Spleen (tissue), 11 donors: ENCODE data around the gene FAM83F. TPM values are rescaled to one million over a fixed set of nuclear protein-coding genes. Genes with fewer than 3 reads are reported as not detected.
A peak's percentile ranks its signal among the peaks of the same experiment; 100 is the strongest.

Experiments used
- DNase-seq: peaks from one replicate; pipeline ENCODE4 v3.0.0-alpha.2; 2020
- H3K27ac ChIP-seq, 8 donors: fragments of 200-600 bp; sonication (generic) in 7 of 8; 1 replicate in 4 of 8; 2 replicates in 4 of 8; pipeline versions ENCODE4 v1.5.0 to v1.8.0; 2016 to 2021; ENCODE audit warnings: inconsistent platforms in 4 of 8, mild to moderate bottlenecking in 4 of 8, moderate library complexity in 1 of 8
- H3K27me3 ChIP-seq, 7 donors: fragments of 200-600 bp; sonication (generic) in 6 of 7; replicated peaks in 1 of 7; 1 replicate in 4 of 7; 2 replicates in 3 of 7; pipeline versions ENCODE4 v1.5.0 to v1.8.0; 2016 to 2021; ENCODE audit warnings: inconsistent platforms in 3 of 7, mild to moderate bottlenecking in 1 of 7
- H3K36me3 ChIP-seq, 6 donors: fragments of 200-600 bp; sonication (generic) in 5 of 6; 1 replicate in 4 of 6; 2 replicates in 2 of 6; pipeline versions ENCODE4 v1.5.0 to v1.8.0; 2016 to 2021; ENCODE audit warnings: inconsistent platforms in 2 of 6
- H3K4me1 ChIP-seq, 6 donors: fragments of 200-600 bp; sonication (generic) in 5 of 6; 1 replicate in 3 of 6; 2 replicates in 3 of 6; pipeline versions ENCODE4 v1.5.0 to v1.8.0; 2016 to 2021; ENCODE audit warnings: inconsistent platforms in 3 of 6
- H3K4me3 ChIP-seq, 8 donors: fragments of 200-600 bp; sonication (generic) in 7 of 8; 1 replicate in 4 of 8; 2 replicates in 4 of 8; pipeline versions ENCODE4 v1.5.0 to v1.8.0; 2016 to 2021; ENCODE audit warnings: inconsistent platforms in 4 of 8, mild to moderate bottlenecking in 4 of 8, moderate library complexity in 2 of 8
- H3K9me3 ChIP-seq, 8 donors: fragments of 200-600 bp; sonication (generic) in 7 of 8; 1 replicate in 4 of 8; 2 replicates in 4 of 8; pipeline versions ENCODE4 v1.5.0 to v1.8.0; 2016 to 2021; ENCODE audit warnings: inconsistent platforms in 4 of 8
- POLR2A ChIP-seq, 3 donors: fragments of 450-650 bp; IDR thresholded peaks; one replicate each; pipeline ENCODE4 v1.5.1; 2017; ENCODE audit warnings: antibody characterized with exemption in 3 of 3, mild to moderate bottlenecking in 1 of 3
- POLR2AphosphoS5 ChIP-seq, 3 donors: sonication (generic); formaldehyde crosslinking; IDR thresholded peaks; one replicate each; pipeline ENCODE4 v1.5.1; 2017; ENCODE audit warnings: antibody characterized with exemption in 3 of 3
- WGBS, 5 donors: extraction: QIAGEN DNeasy Blood & Tissue Kit in 3 of 5; methylation state at CpG; one replicate each; pipeline versions ENCODE4 v1.1.5 to v1.1.7; 2013 to 2018; 5-methylcytosine and 5-hydroxymethylcytosine counted together
- intact Hi-C: fragments of 100-400 bp; cut with DNase I; formaldehyde crosslinking; loops from one replicate; pipeline ENCODE4 v1.15.0; 2023; ENCODE audit warnings: low total_unique reads
- polyA plus RNA-seq, 3 donors: library from polyadenylated mRNA; stranded (reverse); fragments of 200-250 nt; gene quantifications; one replicate each; pipeline ENCODE4 v1.2.1, GENCODE V29; 2013
- total RNA-seq, 7 donors: library from RNA; depleted of rRNA in 3 of 7; stranded (reverse); fragments of >200 nt in 3 of 7; fragmentation: NEBNext Ultra II Directional in 4 of 7; extraction: Animal tissue kit (Norgen Biotek cat#: 25700) in 4 of 7; gene quantifications; one replicate each; pipeline versions ENCODE4 v1.1.0 to v1.2.1, GENCODE V29; 2016 to 2021
- TF ChIP-seq, protein P1 (sequence below), 11 experiments: fragments of 200-600 bp in 7 of 11; fragments of 450-650 bp in 4 of 11; sonication (generic) in 4 of 11; IDR thresholded peaks in 8 of 11; conservative IDR thresholded peaks in 3 of 11; 1 replicate in 7 of 11; 2 replicates in 4 of 11; pipeline versions ENCODE4 v1.4.0 to v1.8.0; 2016 to 2021; ENCODE audit warnings: antibody characterized with exemption in 11 of 11, inconsistent platforms in 4 of 11, mild to moderate bottlenecking in 1 of 11
- donor health status: healthy with polysubstance abuse.
- donor health status: DM: no; HTN: no; CAD: no; lungs with moderate emphysema.
- donor health status: DM: no; HTN: no; CAD: no.
- donor health status: Bipolar disorder and iron deficiency.
- donor health status: healthy.
- donor health status: DM: no; HTN: no; CAD: no.
- donor health status: DM: yes; HTN: yes; CAD: no.

Gene FAM83F
- total and polyA plus RNA-seq, 10 donors = 0.02 to 0.28 (median 0.12) TPM; not detected in 2

DNA sequence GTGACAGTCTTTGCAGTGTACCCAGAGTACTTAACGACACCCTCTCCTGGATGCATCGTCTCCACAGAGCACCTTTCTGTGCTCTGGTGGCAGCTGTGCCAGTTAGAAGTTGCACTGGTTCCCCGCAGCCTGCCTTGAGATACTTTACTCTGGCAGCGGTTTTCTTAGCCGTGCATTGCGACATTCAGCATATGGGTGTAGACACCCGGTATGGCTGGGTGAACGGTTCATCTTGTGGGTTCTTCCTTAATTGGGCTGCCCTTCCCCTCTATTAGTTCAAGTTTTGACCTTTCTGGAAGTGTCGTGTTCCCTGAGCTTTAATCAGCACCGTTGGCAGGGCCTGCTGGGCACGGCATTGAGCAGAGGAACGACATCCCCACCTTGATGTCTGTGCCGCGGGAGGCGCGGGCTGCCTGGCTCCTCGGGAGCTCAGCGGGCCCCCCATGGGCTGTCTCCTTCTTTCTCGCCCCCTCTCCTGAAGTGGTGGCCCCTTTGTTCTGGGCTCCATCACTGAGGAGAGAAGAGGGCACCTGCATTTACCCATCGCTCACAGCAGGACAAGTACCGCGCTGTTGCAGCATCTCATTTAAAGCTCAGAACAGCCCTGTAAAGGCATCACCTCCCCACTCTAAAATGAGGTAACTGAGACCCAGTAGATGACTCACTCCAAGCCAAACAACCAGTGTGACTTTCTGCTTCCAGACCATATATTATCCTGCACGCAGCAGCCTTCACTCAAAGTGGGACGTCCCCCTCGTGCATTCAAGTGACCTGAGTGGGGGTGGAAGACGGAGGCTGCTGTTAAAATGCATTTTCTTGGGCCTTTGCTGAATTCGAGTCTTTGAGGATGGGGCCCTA lies 13.3 kb downstream of the FAM83F start:
- WGBS, 5 donors = 57 to 76% (median 67%) methylated on average over 26 to 27 of the region's 27 CpGs
- Histone ChIP-seq H3K4me3 (no peak overlapping the region), H3K27me3 (peaks cover 0 to 45% (median 6%) of the 10 kb centered on the region in 7 donors), H3K4me1 (peaks cover 0 to 35% (median 4%) of the 10 kb centered on the region in 6 donors), H3K36me3 (no peaks in the 10 kb centered on the region), H3K27ac (peak overlapping the region in 4 of 8 donors; percentile 32 to 71 (median 58)), H3K9me3 (no peaks in the 10 kb centered on the region)
- TF ChIP-seq POLR2AphosphoS5 (IDR thresholded peaks at IDR 0.05) = no peak
- TF ChIP-seq, protein P1, sequence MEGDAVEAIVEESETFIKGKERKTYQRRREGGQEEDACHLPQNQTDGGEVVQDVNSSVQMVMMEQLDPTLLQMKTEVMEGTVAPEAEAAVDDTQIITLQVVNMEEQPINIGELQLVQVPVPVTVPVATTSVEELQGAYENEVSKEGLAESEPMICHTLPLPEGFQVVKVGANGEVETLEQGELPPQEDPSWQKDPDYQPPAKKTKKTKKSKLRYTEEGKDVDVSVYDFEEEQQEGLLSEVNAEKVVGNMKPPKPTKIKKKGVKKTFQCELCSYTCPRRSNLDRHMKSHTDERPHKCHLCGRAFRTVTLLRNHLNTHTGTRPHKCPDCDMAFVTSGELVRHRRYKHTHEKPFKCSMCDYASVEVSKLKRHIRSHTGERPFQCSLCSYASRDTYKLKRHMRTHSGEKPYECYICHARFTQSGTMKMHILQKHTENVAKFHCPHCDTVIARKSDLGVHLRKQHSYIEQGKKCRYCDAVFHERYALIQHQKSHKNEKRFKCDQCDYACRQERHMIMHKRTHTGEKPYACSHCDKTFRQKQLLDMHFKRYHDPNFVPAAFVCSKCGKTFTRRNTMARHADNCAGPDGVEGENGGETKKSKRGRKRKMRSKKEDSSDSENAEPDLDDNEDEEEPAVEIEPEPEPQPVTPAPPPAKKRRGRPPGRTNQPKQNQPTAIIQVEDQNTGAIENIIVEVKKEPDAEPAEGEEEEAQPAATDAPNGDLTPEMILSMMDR (IDR thresholded peaks at IDR 0.05 in 8 of 11, conservative IDR thresholded peaks at IDR 0.05 in 3 of 11) = no peak
- TF ChIP-seq POLR2A (IDR thresholded peaks at IDR 0.05) = no peak
- intact Hi-C loops = no loop called here
- peak; percentile 74 for DNase-seq

DNA sequence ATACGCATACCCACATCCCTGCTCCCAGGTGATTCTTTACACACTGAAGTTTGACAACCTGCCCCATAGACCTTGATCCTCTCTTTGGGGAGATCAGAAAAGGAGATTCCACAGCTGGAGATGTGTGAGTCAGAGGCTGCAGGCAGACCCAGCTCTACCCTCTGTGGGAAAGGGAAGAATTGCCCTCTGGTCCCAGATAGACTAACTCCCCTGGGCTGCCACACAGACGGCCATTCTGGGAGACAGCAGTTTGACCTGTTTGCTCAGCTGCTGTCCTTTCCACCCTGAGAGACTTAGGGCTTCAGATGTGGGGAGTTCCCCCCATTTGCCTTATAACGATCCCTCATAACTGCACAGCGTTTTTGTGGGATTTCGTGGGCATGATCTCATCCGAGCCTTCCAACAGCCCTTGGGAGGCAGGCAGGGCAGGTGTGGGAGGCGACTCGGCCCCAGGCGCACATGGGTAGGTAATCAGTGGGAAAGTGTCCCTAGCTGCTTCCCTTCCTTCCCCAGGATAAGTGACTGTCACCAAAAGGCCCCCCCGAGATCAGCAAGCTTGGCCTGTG lies 14.1 kb downstream of the FAM83F start:
- Histone ChIP-seq H3K27ac (no peak overlapping the region), H3K36me3 (no peaks in the 10 kb centered on the region), H3K4me1 (peaks cover 0 to 35% (median 4%) of the 10 kb centered on the region in 6 donors), H3K27me3 (peaks cover 0 to 38% (median 6%) of the 10 kb centered on the region in 7 donors), H3K9me3 (no peaks in the 10 kb centered on the region), H3K4me3 (no peak overlapping the region)
- intact Hi-C loops = no loop called here
- DNase-seq = peak; percentile 39
- WGBS, 5 donors = 80 to 89% (median 83%) methylated on average over 9 to 10 of the region's 10 CpGs
- TF ChIP-seq, protein P1 (IDR thresholded peaks at IDR 0.05 in 8 of 11, conservative IDR thresholded peaks at IDR 0.05 in 3 of 11) = no peak
- TF ChIP-seq POLR2AphosphoS5 (IDR thresholded peaks at IDR 0.05) (no peak), POLR2A (IDR thresholded peaks at IDR 0.05) (no peak)

DNA sequence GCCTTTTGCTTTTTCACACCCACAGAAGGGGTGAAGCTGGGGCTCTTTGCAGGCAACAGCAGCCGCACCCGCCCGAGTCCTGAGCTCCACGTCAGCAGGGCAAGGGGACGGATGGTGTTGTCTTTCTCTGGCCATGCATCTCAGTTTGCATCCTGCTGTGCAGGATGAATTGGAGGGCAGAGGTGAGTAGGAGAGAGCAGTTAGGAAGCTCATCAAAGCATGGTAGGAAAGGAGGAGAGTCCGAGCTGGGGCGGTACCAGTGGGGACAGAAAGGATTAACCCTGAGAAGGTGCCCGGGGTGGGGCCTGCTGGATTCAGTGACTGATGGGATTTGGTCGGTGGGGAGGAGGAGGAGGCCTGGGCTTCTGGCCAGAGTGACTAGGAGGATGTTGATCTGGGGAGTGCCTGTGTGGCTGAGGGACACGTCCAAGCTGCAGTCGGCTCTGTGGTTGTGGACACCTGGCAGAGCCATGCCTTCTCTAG lies 14.6 kb downstream of the FAM83F start:
- intact Hi-C loops = no loop called here
- no peak for DNase-seq
- peaks cover 0 to 37% (median 6%) of the 10 kb centered on the region in 7 donors for H3K27me3 ChIP-seq
- no peak overlapping the region for H3K27ac ChIP-seq
- TF ChIP-seq, protein P1 (IDR thresholded peaks at IDR 0.05 in 8 of 11, conservative IDR thresholded peaks at IDR 0.05 in 3 of 11) = no peak
- TF ChIP-seq POLR2AphosphoS5 (IDR thresholded peaks at IDR 0.05) = no peak
- no peak for TF ChIP-seq POLR2A (IDR thresholded peaks at IDR 0.05)
- H3K9me3 ChIP-seq = no peaks in the 10 kb centered on the region
- peaks cover 0 to 35% (median 4%) of the 10 kb centered on the region in 6 donors for H3K4me1 ChIP-seq
- H3K36me3 ChIP-seq = no peaks in the 10 kb centered on the region
- WGBS, 5 donors = 31 to 44% (median 39%) methylated on average over 9 to 11 of the region's 11 CpGs
- no peak overlapping the region for H3K4me3 ChIP-seq
